Ovary (tissue), 9 donors: ENCODE results near the gene TIAL1. TPM values are rescaled to one million over a fixed set of nuclear protein-coding genes. Genes with fewer than 3 reads are reported as not detected.

Experiments
- DNase-seq, 5 donors: peaks; one replicate each; pipeline ENCODE4 v3.0.0-alpha.2; 2019 to 2020
- H3K27ac ChIP-seq, 2 donors: fragments of 200-600 bp; one replicate each; pipeline versions ENCODE4 v1.5.1 to v1.8.0; 2019 to 2022
- H3K27me3 ChIP-seq: fragments of 200-600 bp; one replicate; pipeline ENCODE4 v1.8.0; 2022
- H3K36me3 ChIP-seq: fragments of 200-600 bp; sonication (generic); one replicate; pipeline ENCODE4 v1.5.1; 2019
- H3K4me1 ChIP-seq: one replicate; pipeline ENCODE4 v1.8.1; 2013; ENCODE audit warnings: mild to moderate bottlenecking, moderate library complexity; ENCODE audit not compliant: insufficient read depth
- H3K4me3 ChIP-seq: fragments of 200-600 bp; sonication (generic); one replicate; pipeline ENCODE4 v1.5.1; 2017
- H3K9me3 ChIP-seq, 2 donors: fragments of 200-600 bp in 1 of 2; sonication (generic) in 1 of 2; one replicate each; pipeline versions ENCODE4 v1.5.1 to v1.8.1; 2013 to 2019; ENCODE audit warnings: mild to moderate bottlenecking in 1 of 2, moderate library complexity in 1 of 2
- CTCF ChIP-seq, 3 donors: fragments of 450-650 bp in 2 of 3; fragments of 200-600 bp in 1 of 3; IDR thresholded peaks; one replicate each; pipeline versions ENCODE4 v1.5.1 to v1.8.0; 2016 to 2022; ENCODE audit warnings: antibody characterized with exemption in 3 of 3, mild to moderate bottlenecking in 1 of 3
- EP300 ChIP-seq: sonication (generic); formaldehyde crosslinking; IDR thresholded peaks from one replicate; pipeline ENCODE4 v1.6.1; 2017; ENCODE audit warnings: antibody characterized with exemption
- POLR2A ChIP-seq: fragments of 450-650 bp; IDR thresholded peaks from one replicate; pipeline ENCODE4 v1.6.1; 2017; ENCODE audit warnings: antibody characterized with exemption, mild to moderate bottlenecking, moderate library complexity
- WGBS, 3 donors: extraction: QIAGEN DNeasy Blood & Tissue Kit in 1 of 3; methylation state at CpG; one replicate each; pipeline versions ENCODE4 v1.1.5 to v1.1.7; 2013 to 2017; 5-methylcytosine and 5-hydroxymethylcytosine counted together
- intact Hi-C, 4 donors: fragments of 100-400 bp; cut with DNase I; formaldehyde crosslinking; loops; one replicate each; pipeline versions ENCODE4 v1.11.0 to v1.15.1; 2022 to 2023
- polyA plus RNA-seq, 2 donors: library from polyadenylated mRNA; stranded (reverse); fragments of 200-250 nt in 1 of 2; fragments of 350-450 nt in 1 of 2; fragmentation: Illumina TruSeq in 1 of 2; extraction: RNeasy Lipid Tissue Mini Kit (QIAGEN cat#74804) in 1 of 2; gene quantifications; one replicate each; pipeline ENCODE4 v1.2.3, GENCODE V29; 2013 to 2014
- total RNA-seq, 7 donors: library from RNA; depleted of rRNA in 2 of 7; stranded (reverse); fragments of >200 nt in 2 of 7; fragmentation: NEBNext Ultra II Directional in 3 of 7; extraction: Animal tissue kit (Norgen Biotek cat#: 25700) in 3 of 7; gene quantifications; one replicate each; pipeline versions ENCODE4 v1.1.0 to v1.2.4, GENCODE V29; 2016 to 2023
- donor health status: DM: no; HTN: no; CAD: no; lungs with moderate emphysema.
- donor health status: DM: no; HTN: no; CAD: no.
- donor health status: Bipolar disorder and iron deficiency.
- donor health status: DM: yes; HTN: yes; CAD: no.
- donor health status: DM: no; HTN: no; CAD: no.
- donor health status: DM: yes; HTN: yes; CAD: no.

The TIAL1 gene
- total and polyA plus RNA-seq, 9 donors = 48.2 to 113 (median 99.5) TPM

GRCh38 chr10:119541459-119542356 is 55.1 kb downstream of the TIAL1 start:
- Histone ChIP-seq H3K36me3 (no peaks in the 10 kb centered on the region), H3K4me3 (peak overlapping the region; percentile 92), H3K27me3 (no peaks in the 10 kb centered on the region), H3K27ac (peak overlapping the region; percentile 57 to 67), H3K4me1 (peaks cover 5% of the 10 kb centered on the region), H3K9me3 (no peaks in the 10 kb centered on the region)
- no peak for TF ChIP-seq EP300
- no peak for TF ChIP-seq POLR2A
- no peak for TF ChIP-seq CTCF (IDR thresholded peaks at IDR 0.05)
- intact Hi-C loops = no loop called here
- WGBS, 3 donors = 31 to 38% (median 31%) methylated on average over 46 to 57 of the region's 57 CpGs
- DNase-seq = peak in 3 of 5 donors; percentile 36 to 53 (median 50)

GRCh38 chr10:119541046-119541445 is 55.7 kb downstream of the TIAL1 start:
- no peaks in the 10 kb centered on the region for H3K36me3 ChIP-seq
- H3K4me3 ChIP-seq = no peak overlapping the region
- TF ChIP-seq CTCF (IDR thresholded peaks at IDR 0.05) (no peak), EP300 (no peak), POLR2A (no peak)
- no peaks in the 10 kb centered on the region for H3K9me3 ChIP-seq
- intact Hi-C loops = no loop called here
- H3K27me3 ChIP-seq = no peaks in the 10 kb centered on the region
- no peak overlapping the region for H3K27ac ChIP-seq
- WGBS, 3 donors = 34 to 47% (median 42%) methylated on average over 6 of the region's 6 CpGs
- DNase-seq = no peak
- H3K4me1 ChIP-seq = peaks cover 5% of the 10 kb centered on the region

- H3K9me3 ChIP-seq = no peaks in the 10 kb centered on the region
- no peak overlapping the region for H3K27ac ChIP-seq
- H3K27me3 ChIP-seq = no peaks in the 10 kb centered on the region
- H3K36me3 ChIP-seq = no peaks in the 10 kb centered on the region
- no peak for TF ChIP-seq CTCF (IDR thresholded peaks at IDR 0.05)
- no peak for TF ChIP-seq POLR2A
- no peak for TF ChIP-seq EP300
- H3K4me3 ChIP-seq = no peak overlapping the region
- DNase-seq = no peak
- WGBS, 3 donors = 89 to 96% (median 92%) methylated on average over 4 of the region's 4 CpGs
- H3K4me1 ChIP-seq = peaks cover 5% of the 10 kb centered on the region
- intact Hi-C loops = no loop called here
Observed at GRCh38 chr10:119540038-119540437, 56.7 kb downstream of the TIAL1 start.

- peaks cover 5% of the 10 kb centered on the region for H3K4me1 ChIP-seq
- 80 to 82% (median 80%) methylated on average over 9 of the region's 9 CpGs for whole genome bisulfite sequencing, 3 donors
- intact Hi-C loops = no loop called here
- DNase-seq = no peak
- H3K4me3 ChIP-seq = no peak overlapping the region
- H3K36me3 ChIP-seq = no peaks in the 10 kb centered on the region
- H3K27ac ChIP-seq = no peak overlapping the region
- TF ChIP-seq CTCF (IDR thresholded peaks at IDR 0.05) (no peak), EP300 (no peak), POLR2A (no peak)
- no peaks in the 10 kb centered on the region for H3K9me3 ChIP-seq
- no peaks in the 10 kb centered on the region for H3K27me3 ChIP-seq
Observed at GRCh38 chr10:119539359-119539825, 57.4 kb downstream of the TIAL1 start.
